Esophagus squamous epithelium (tissue), 4 donors: ENCODE results near the gene ITGB7.

Experiments used
- CTCF ChIP-seq, 6 experiments: fragments of 450-650 bp in 4 of 6; fragments of 200-600 bp in 2 of 6; sonication (generic) in 2 of 6; IDR thresholded peaks; one replicate each; pipeline ENCODE4 v1.5.1; 2016 to 2019; ENCODE audit warnings: antibody characterized with exemption in 6 of 6, mild to moderate bottlenecking in 4 of 6, moderate library complexity in 4 of 6
- POLR2A ChIP-seq, 4 donors: fragments of 450-650 bp; IDR thresholded peaks; one replicate each; pipeline ENCODE4 v1.6.1; 2017; ENCODE audit warnings: antibody characterized with exemption in 4 of 4, mild to moderate bottlenecking in 4 of 4, moderate library complexity in 3 of 4

- TF ChIP-seq CTCF (IDR thresholded peaks at IDR 0.05) (no peak), POLR2A (IDR thresholded peaks at IDR 0.05) (no peak)
These were observed 21.4 kb downstream of the ITGB7 start for GRCh38 chr12:53185582-53186153.
